T-helper 17 cell (primary cell): ENCODE data around the gene SH3RF3. TPM values are rescaled to one million over a fixed set of nuclear protein-coding genes. Genes with fewer than 3 reads are reported as not detected.
"Not testable (repeated sequence)": the region's sequence is repeated elsewhere in the genome, so short reads cannot be mapped to it uniquely, and the experiment has no call there.

Experiments
- ATAC-seq: fragments of 150-1000 bp; cut with Tn5 transposase; 2 replicates; pipeline ENCODE4 v1.10.0; 2021; ENCODE audit warnings: mild to moderate bottlenecking, moderate library complexity
- DNase-seq, 3 donors: peaks; one replicate each; pipeline versions ENCODE4 v3.0.0 to v3.0.0-alpha.2; 2020 to 2021
- H3K9me3 ChIP-seq: one replicate; pipeline ENCODE4 v1.7.0; 2013; ENCODE audit warnings: low read length, mild to moderate bottlenecking; ENCODE audit not compliant: control insufficient read depth, poor library complexity, severe bottlenecking
- H3K27ac Mint-ChIP-seq: one replicate; pipeline ENCODE4 v1.8.0; 2022; ENCODE audit warnings: mild to moderate bottlenecking, moderate library complexity, mixed read lengths
- H3K27me3 Mint-ChIP-seq: one replicate; pipeline ENCODE4 v1.8.0; 2022; ENCODE audit warnings: mixed read lengths
- H3K36me3 Mint-ChIP-seq: one replicate; pipeline ENCODE4 v1.8.0; 2022; ENCODE audit warnings: low read depth, mixed read lengths
- H3K4me1 Mint-ChIP-seq: one replicate; pipeline ENCODE4 v1.8.0; 2022; ENCODE audit warnings: mild to moderate bottlenecking, mixed read lengths
- H3K4me3 Mint-ChIP-seq: one replicate; pipeline ENCODE4 v1.8.0; 2022; ENCODE audit warnings: mild to moderate bottlenecking, moderate library complexity, mixed read lengths
- total RNA-seq, 4 donors: library from RNA in 2 of 4; stranded (reverse) in 2 of 4; gene quantifications; one replicate each; pipeline ENCODE4 v1.2.3 and lab custom pipeline; 2022 to 2026

The SH3RF3 gene
- total RNA-seq, 2 donors from 2014 or later = 0.16 to 0.27 TPM

DNA sequence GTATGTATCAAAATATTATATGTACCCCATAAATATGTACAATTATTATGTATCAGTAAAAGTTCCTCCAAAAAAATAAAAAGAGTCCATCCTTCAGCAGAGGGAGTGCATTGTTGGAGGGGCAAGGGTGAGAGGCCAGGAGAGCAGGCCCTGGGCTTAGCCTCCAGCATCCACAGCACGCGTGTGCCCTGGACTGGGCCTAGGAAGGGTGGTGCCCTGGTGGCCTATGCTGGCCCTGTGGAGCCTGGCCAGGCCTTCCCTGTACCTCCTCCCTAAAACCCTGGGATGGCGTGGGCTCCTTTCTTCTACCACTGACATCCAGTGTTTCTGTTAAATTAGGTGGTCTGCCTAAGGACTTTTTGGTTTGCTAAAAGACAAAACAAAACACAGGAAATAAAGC, 93.4 kb downstream of the SH3RF3 start:
- no peaks in the 10 kb centered on the region for H3K9me3 ChIP-seq
- no peak for ATAC-seq
- no peaks in the 10 kb centered on the region for H3K36me3 Mint-ChIP-seq
- H3K27ac Mint-ChIP-seq = no peak overlapping the region
- peaks cover 29% of the 10 kb centered on the region for H3K27me3 Mint-ChIP-seq
- peaks cover 21% of the 10 kb centered on the region for H3K4me1 Mint-ChIP-seq
- DNase-seq = no peak
- H3K4me3 Mint-ChIP-seq = no peak overlapping the region

DNA sequence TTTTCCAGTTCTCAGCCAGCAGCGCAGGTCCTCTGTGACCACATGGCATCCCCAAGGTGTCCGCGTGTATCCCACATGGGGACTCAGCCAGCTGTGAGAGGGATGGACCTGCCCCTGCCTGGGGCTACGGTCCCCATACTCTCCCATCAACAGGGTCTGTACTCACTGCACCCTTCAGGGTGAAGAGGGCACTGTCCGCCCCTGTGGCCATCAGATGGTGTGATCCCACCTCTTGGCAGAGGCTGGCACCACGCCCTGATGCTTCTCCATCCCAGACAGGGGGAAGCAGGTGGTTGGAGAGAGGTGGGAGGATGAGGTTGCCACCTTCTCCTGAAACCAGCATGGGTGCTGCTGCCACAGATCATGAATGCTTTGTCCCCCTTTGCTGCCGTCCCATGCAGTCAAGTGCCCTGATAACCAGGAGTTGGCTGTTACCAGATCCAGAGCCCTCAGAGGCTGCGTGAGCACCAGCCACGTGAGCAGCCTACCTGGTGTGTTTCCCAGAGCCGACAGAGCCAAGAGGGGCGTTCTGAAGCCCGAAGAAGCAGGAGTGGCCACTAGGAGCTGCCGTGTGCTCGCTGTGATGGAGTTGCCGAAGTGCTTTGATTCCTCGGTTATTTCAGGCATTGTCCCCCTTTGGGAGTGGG, 93.9 kb downstream of the SH3RF3 start:
- H3K27me3 Mint-ChIP-seq = peaks cover 28% of the 10 kb centered on the region
- no peak overlapping the region for H3K27ac Mint-ChIP-seq
- DNase-seq (no peak), ATAC-seq (no peak)
- H3K36me3 Mint-ChIP-seq = no peaks in the 10 kb centered on the region
- H3K4me1 Mint-ChIP-seq = peaks cover 18% of the 10 kb centered on the region
- no peak overlapping the region for H3K4me3 Mint-ChIP-seq
- H3K9me3 ChIP-seq = no peaks in the 10 kb centered on the region

DNA sequence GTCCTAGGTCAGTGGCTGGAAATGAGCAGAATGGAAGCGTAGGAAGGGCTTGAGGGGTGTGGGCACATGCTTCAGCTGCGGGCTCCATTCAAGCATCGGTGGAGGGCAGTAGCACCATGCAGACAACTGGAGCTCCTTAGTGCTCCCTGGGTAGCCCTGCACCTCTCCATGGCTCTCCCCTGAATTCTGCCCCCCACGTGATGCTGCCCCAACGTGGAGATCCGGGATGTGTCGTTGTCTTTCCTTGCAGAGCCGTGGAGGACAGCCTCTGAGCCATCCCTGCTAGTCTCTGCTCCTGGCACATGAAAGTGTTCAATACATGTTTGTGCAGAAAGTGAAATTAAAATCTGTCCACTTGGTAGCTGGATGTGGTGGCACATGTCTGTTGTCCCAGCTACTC, 94.5 kb downstream of the SH3RF3 start:
- DNase-seq (no peak), ATAC-seq (no peak)
- Mint-ChIP-seq H3K4me1 (peaks cover 12% of the 10 kb centered on the region), H3K4me3 (no peak overlapping the region), H3K27ac (no peak overlapping the region), H3K27me3 (peaks cover 32% of the 10 kb centered on the region), H3K36me3 (peaks cover 1% of the 10 kb centered on the region)
- no peaks in the 10 kb centered on the region for H3K9me3 ChIP-seq

- H3K9me3 ChIP-seq, ATAC-seq, DNase-seq, H3K4me3 Mint-ChIP-seq, H3K4me1 Mint-ChIP-seq, H3K36me3 Mint-ChIP-seq, H3K27ac Mint-ChIP-seq: not testable (repeated sequence)
- peaks cover 32% of the 10 kb centered on the region for H3K27me3 Mint-ChIP-seq
Measured at GRCh38 chr2:109224341-109224740, 95.3 kb downstream of the SH3RF3 start.

DNA sequence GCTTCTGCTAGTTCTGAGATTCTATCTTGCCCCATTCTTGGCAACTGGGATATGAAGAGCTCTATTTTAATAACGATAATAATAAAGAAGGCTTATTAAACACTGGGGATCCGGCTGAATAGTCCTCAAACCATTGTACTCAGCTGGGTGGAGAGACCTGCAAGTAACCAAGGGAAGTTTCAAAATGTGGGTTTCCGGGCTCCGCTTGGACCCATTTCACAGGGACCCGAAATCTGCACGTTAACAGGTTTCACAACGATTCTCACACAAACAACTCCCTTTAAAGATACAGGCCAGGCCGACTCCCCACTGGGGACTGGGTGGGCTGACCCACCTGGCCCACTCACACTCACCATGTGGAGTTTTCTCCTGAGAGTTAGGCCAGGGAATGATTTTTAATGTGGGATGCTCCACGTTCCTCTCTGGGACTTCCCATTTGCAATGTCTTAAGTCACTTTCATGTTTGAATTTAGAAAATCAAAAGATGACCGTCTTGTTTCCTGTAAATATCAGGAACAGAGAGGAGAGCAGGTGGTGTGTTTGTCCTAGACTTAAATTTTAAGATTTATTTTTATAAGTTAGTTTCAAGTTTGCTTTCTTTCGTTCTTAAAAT, 96.3 kb downstream of the SH3RF3 start:
- DNase-seq = no peak
- Mint-ChIP-seq H3K36me3 (peaks cover 2% of the 10 kb centered on the region), H3K4me3 (no peak overlapping the region), H3K4me1 (peaks cover 7% of the 10 kb centered on the region), H3K27me3 (peaks cover 29% of the 10 kb centered on the region), H3K27ac (no peak overlapping the region)
- no peak for ATAC-seq
- no peaks in the 10 kb centered on the region for H3K9me3 ChIP-seq

DNA sequence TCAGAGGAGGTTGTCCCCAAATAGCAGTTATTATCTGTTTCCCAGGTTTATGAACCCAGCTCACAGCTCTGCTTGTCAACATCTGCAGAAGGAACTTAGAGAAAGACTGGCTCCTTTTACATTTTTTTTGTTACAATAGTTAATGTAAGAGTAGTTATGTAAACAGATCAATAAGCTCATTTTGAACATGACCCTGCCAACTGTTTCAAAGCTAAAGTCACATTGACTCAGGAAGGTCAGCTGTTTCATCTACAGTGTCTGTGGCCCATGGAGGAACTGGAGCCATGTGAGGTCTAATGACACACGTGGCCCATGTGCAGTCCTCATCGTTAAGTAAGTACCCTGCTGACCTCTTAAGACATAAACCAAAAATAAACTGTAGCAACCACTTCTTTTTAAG, 97.1 kb downstream of the SH3RF3 start:
- peaks cover 37% of the 10 kb centered on the region for H3K27me3 Mint-ChIP-seq
- no peak for ATAC-seq
- peaks cover 2% of the 10 kb centered on the region for H3K36me3 Mint-ChIP-seq

GRCh38 chr2:109226622-109227021, 97.6 kb downstream of the SH3RF3 start:
- DNase-seq = no peak

More for the DNA sequence above, 97.1 kb downstream of the SH3RF3 start:
- no peak for DNase-seq
- Mint-ChIP-seq H3K4me1 (peaks cover 7% of the 10 kb centered on the region), H3K4me3 (no peak overlapping the region), H3K27ac (no peak overlapping the region)
- no peaks in the 10 kb centered on the region for H3K9me3 ChIP-seq

DNA sequence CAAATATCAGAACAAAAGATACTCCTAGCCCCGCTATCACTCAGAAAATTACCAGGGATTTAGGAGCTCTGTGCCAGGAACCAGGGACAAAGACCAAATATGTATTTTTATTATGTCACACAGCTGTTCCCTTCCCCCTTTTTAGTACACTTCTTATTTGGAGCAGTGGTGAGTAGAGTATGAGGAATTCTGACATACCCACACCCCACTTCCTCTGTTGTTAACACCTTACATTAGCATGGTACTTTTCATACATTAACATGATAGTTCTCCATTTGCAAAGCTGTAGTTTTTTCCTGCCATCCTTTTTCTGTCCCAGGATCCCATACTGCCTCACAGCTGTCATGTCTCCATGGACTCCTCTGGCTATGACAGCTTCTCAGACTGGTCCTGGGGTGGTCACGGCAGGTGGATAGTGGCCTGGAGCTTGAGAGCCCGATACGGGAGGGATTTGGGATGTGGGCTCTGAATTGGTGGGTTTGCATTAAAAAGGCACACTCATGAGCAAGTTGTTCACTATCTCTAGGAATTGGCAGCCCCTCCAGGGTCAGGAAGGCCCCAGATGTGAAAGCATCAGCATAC, 100.2 kb downstream of the SH3RF3 start:
- peaks cover 2% of the 10 kb centered on the region for H3K36me3 Mint-ChIP-seq
- H3K27me3 Mint-ChIP-seq = peaks cover 60% of the 10 kb centered on the region
- H3K9me3 ChIP-seq = no peaks in the 10 kb centered on the region
- H3K4me1 Mint-ChIP-seq = peaks cover 4% of the 10 kb centered on the region
- ATAC-seq (no peak), DNase-seq (no peak)
- no peak overlapping the region for H3K4me3 Mint-ChIP-seq
- H3K27ac Mint-ChIP-seq = no peak overlapping the region

More at GRCh38 chr2:109226622-109227021, 97.6 kb downstream of the SH3RF3 start:
- no peaks in the 10 kb centered on the region for H3K9me3 ChIP-seq
- H3K27me3 Mint-ChIP-seq = peaks cover 41% of the 10 kb centered on the region
- peaks cover 7% of the 10 kb centered on the region for H3K4me1 Mint-ChIP-seq
- H3K27ac Mint-ChIP-seq = no peak overlapping the region
- ATAC-seq = no peak
- H3K4me3 Mint-ChIP-seq = no peak overlapping the region
- peaks cover 2% of the 10 kb centered on the region for H3K36me3 Mint-ChIP-seq

DNA sequence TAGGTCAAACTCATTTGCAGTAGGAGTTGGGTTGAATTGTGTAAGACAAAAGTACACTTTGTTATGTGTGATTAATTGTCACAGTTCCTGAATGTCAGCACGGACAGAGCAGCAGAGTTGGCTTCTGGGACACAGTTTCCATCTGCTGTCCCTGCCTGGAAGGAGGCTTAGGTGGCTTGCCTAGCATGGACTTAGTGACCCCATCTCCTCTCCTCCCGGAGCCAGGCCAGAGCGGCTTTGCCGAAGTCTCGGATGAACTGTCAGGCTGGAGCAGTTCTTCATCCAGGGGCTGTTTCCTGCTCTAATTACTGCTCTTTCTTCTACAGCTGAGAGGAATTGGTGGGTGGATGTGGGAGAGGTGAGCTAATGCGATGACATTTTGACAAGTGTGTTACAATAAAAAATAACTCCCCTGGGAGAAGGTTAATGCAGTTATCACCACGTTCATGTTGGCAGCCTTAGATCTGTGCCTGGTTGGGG, 102.0 kb downstream of the SH3RF3 start:
- DNase-seq (no peak), ATAC-seq (no peak)
- H3K4me3 Mint-ChIP-seq = no peak overlapping the region
- no peak overlapping the region for H3K27ac Mint-ChIP-seq
- H3K36me3 Mint-ChIP-seq = peaks cover 4% of the 10 kb centered on the region
- peaks cover 4% of the 10 kb centered on the region for H3K4me1 Mint-ChIP-seq
- no peaks in the 10 kb centered on the region for H3K9me3 ChIP-seq
- H3K27me3 Mint-ChIP-seq = peaks cover 69% of the 10 kb centered on the region

GRCh38 chr2:109231428-109231827, 102.4 kb downstream of the SH3RF3 start:
- no peaks in the 10 kb centered on the region for H3K9me3 ChIP-seq
- Mint-ChIP-seq H3K27ac (no peak overlapping the region), H3K4me3 (no peak overlapping the region), H3K27me3 (peaks cover 73% of the 10 kb centered on the region), H3K36me3 (peaks cover 4% of the 10 kb centered on the region), H3K4me1 (peaks cover 4% of the 10 kb centered on the region)
- ATAC-seq = no peak
- no peak for DNase-seq

GRCh38 chr2:109231996-109232705, 103.1 kb downstream of the SH3RF3 start:
- peaks cover 70% of the 10 kb centered on the region for H3K27me3 Mint-ChIP-seq
- H3K36me3 Mint-ChIP-seq = peaks cover 4% of the 10 kb centered on the region
- H3K27ac Mint-ChIP-seq = no peak overlapping the region
- no peak overlapping the region for H3K4me3 Mint-ChIP-seq
- DNase-seq (no peak), ATAC-seq (no peak)
- H3K9me3 ChIP-seq = no peaks in the 10 kb centered on the region
- H3K4me1 Mint-ChIP-seq = peaks cover 2% of the 10 kb centered on the region

GRCh38 chr2:109232909-109233308, 103.9 kb downstream of the SH3RF3 start:
- ATAC-seq (no peak), DNase-seq (no peak)
- no peaks in the 10 kb centered on the region for H3K9me3 ChIP-seq
- Mint-ChIP-seq H3K4me3 (no peak overlapping the region), H3K27me3 (peaks cover 66% of the 10 kb centered on the region), H3K4me1 (no peaks in the 10 kb centered on the region), H3K27ac (no peak overlapping the region), H3K36me3 (peaks cover 4% of the 10 kb centered on the region)

GRCh38 chr2:109233643-109234042, 104.6 kb downstream of the SH3RF3 start:
- no peak for DNase-seq
- peaks cover 58% of the 10 kb centered on the region for H3K27me3 Mint-ChIP-seq
- no peaks in the 10 kb centered on the region for H3K9me3 ChIP-seq
- H3K27ac Mint-ChIP-seq = no peak overlapping the region
- no peak for ATAC-seq
- H3K36me3 Mint-ChIP-seq = peaks cover 2% of the 10 kb centered on the region
- H3K4me3 Mint-ChIP-seq = no peak overlapping the region
- H3K4me1 Mint-ChIP-seq = peaks cover 3% of the 10 kb centered on the region
